NCI-H69 (cell line): ENCODE results near the gene ABCA12.

Experiments used
- DNase-seq: peaks from one replicate; lab custom pipeline; 2025; lab: John Stamatoyannopoulos, UW

ABCA12 gene

GRCh38 chr2:215032153-215032552, 106.3 kb downstream of the ABCA12 start:
- DNase-seq = peak; percentile 7

- DNase-seq = peak; percentile 0
Measured at GRCh38 chr2:215031321-215031720, 107.1 kb downstream of the ABCA12 start.

DNA sequence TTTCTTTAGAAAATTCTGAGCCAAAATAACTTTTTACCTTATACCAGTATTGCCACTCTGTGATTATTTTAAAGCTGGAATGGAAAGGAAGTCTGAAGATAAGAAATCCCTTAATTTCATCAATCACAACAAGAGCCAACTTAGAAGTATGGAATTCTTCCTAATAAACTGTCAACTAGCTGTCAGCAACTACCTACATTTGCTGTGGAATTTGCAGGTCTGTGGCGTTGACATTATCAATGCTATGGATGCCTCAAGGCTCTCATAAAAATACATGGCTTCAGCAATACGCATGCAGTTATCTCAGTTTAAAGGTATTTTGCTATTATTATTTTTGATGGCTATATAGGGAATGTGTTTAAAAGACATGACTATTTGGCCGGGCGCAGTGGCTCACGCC, 108.5 kb downstream of the ABCA12 start:
- no peak for DNase-seq

DNA sequence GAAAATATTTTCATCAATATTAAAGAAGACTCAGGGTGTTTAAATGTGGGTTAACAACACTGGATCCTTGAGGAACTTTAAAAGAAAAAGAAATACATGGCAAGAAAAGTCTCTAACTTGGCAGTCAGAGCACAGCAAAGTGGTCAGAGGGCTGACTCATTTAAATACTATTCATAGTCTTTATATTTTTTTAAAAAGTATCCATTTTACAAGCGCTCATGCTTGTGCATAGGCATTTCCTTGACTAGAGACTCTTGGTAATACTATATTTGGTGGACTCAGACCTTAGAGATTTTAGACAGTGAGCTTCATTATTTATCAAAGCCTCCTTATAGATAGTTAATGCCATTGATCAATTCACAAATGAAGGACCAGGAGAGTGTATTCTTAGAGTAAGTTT, 110.2 kb downstream of the ABCA12 start:
- no peak for DNase-seq

DNA sequence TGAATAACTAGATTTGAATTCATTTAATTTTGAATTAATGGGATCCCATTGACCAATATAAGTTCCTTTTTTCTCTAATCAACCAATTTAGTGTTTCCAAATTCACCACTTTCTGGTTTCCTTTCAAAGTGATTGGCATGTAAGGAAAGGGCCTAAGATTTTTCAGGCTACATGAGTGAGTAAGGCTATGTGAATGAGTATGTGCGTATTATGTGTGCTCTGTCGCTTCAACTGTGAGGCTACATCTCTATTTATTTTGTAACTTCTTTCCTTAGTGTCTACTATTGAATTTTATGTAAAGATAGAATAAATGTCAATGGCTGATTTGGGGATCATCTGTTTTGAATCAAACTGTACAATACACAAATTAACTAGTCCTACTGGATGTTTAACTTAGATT, 110.6 kb downstream of the ABCA12 start:
- DNase-seq = no peak

DNA sequence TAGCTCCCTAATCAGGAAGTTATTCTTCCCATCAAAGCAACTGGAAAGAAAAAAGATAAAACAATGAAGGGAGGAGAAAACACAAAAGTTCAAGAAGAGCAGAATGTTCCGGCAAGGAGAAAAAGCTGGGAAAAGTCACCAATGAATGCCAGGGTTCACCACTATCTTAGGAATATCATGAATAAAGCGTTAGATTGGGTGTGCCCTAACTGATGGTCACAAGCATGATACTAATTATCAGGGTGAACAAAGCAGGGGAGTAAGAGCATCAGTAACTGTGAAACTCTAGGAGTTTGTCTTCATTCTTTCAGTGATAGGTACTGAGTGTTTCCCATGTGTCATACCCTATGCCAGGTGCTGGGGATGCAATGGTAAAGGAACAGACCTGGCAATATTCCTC, 115.5 kb downstream of the ABCA12 start:
- no peak for DNase-seq

DNA sequence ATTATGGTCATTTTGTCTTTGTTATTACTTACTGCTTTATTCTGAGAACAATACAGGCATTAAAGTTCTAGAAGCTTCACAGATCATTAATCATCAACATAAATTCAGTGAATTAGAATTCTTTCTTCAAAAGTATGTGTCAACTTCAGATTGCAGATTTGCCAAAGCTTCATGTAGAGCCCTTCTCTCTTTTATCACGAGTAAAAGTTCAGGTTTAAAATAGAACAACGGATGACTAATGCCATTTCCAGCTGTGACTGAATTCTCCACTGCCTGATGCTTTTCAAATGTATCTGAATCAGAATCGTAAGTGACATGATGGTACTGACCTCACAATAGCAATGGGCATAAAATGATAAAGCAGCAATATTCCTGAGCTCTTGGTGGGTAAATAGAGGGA, 116.0 kb downstream of the ABCA12 start:
- no peak for DNase-seq

DNA sequence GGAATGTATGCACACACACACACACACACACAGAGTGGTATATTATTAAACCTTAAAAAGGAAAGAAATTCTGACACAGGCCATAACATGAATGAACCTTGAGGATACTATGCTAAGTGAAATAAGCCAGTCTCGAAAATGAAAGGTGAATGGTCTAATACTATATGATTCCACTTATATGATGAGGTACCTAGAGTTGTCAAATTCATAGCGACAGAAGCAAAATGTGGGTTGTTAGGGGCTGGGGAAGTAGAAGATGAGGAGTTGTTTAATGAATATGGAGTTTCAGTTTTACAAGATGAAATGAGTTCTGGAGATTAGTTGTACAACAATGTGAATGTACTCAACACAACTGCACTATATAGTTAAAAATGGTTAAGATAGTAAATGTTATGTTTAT, 118.1 kb downstream of the ABCA12 start:
- DNase-seq = no peak

DNA sequence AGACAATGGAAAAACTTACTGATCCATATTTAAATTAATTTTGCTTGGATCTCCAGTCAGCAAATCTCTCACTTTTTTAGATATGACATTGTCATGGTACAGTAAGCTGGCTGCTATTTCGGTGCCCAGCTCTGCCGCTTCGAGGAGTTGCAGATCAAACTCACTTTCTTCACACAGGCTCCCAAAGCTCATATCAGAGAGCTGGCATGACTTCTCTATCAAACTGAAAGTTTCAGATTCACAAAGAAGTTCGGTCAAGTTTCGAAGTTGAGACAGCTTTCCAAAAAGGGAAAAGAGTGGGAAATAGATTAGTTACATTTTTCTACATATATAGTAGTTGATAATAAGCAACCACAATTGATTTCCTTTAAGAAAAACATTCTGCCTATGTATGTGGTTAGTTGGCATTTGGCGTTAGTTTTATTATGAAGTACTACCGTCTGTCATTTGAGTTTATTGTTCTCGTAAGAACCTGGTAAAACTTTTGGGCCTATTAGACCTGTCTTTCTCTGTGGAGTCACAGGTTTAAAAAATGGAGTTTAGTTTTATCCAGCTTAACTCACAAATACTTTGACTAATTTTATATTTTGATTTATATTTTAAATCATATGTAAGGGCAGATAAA, 118.8 kb downstream of the ABCA12 start:
- no peak for DNase-seq

DNA sequence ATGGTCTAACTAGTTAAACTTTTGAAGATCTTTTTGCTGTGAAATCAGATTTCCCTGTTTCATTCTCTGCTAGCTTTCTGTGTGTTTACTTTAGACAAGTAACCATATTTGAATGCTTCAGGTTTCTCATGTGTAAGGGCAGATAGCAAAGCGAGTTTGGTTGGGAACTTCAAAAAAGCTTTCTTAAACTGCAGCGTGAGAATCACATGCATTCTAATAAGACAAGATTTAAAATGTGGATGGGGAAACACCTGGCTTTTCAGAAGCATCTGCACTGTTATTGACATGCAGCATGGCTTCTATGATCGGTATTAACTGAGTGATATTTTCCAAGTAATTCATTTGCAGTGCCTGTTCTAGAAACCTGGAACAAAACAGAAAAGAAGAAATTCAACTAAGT, 119.3 kb downstream of the ABCA12 start:
- no peak for DNase-seq

DNA sequence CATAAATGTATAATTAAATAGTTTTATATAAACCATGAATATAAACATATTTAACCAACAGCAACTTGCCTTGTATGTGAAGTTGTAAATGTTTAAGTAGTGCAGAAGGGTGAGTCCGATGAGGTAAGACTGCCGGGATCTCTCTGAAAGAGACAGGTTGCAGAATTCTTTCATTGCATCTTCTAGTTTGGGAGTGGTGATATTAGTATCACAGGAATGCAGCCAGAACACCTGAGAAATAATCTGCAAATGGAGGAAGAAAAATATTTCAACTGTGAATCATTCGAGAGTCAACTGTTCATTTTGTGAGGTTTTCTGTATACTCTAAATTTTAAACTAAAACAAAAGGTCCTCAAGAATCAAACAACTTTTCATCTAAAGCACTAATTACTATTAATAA, 123.0 kb downstream of the ABCA12 start:
- DNase-seq = no peak

- no peak for DNase-seq
Measured at GRCh38 chr2:215010390-215010789, 128.0 kb downstream of the ABCA12 start.

- DNase-seq = peak; percentile 34
Measured at GRCh38 chr2:215003001-215003400, 135.4 kb downstream of the ABCA12 start.

DNA sequence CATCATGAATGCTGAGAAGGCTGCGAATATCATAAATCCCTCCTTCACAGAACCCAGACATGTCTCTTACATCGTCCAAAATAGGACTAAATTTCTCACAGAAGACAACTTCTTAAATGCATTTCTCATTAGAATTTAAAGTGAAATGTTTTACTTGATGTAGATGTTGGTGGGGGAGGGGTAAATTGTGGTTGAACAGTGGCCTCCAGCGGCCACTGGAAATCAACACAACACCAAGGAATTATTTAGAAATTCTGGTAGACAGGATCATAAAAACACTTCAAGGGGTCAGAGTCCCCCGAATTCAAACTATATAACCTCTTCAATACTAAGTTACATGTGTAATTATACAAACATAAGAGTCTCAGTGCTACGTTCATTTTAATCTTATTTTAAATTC, 135.9 kb downstream of the ABCA12 start:
- peak; percentile 60 for DNase-seq

DNA sequence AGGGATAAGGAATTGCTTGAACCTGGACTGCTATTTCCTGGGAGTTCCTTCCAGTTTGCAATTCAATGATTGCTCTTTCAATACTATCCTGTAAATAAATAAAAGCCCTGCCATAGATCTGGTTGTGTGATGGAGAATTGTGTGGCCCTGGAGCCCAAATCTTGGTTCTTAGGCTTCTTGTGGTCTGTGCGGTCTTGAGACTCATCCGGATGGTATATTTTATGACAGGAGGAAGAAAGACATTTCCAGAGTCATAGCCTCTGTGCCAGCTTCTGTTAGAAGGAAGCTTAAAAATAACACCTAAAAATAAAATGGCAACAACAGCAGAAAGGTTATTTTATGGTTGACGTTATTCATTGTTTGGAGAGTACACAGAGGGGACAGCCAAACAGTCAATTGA, 137.7 kb downstream of the ABCA12 start:
- DNase-seq = no peak

DNA sequence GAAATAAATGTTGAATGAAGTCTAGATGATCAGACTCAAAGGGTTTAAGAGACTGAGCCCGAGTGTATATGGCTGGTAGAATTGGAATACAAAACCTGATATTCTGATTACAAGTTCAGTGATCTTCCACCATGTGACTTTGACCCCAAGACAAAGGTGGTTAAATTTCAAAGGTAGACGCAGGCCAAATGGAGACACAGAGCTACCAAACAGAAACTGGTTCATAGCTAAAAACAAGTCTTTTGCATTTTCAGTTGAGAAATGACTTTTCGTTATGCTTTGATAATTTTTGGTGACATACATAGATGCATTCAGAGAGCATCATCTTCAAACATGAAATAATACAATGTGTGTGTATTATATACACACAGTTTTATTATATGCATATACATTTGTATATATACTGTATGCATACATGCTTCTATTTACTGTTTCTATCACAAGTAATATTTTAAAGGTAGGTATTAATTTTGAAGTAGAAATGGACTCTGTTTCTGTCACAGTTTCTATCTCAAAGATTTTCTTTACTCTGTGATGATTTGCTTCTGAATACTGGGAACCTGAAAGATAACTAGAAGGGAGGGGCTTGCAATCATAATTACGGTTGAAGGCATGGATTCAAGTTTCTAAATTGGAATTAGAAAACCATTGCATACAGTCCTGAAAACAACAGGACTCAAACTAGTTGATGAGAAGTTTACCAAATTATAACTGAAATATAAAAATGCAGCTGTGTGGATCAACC, 142.3 kb downstream of the ABCA12 start:
- DNase-seq = no peak

DNA sequence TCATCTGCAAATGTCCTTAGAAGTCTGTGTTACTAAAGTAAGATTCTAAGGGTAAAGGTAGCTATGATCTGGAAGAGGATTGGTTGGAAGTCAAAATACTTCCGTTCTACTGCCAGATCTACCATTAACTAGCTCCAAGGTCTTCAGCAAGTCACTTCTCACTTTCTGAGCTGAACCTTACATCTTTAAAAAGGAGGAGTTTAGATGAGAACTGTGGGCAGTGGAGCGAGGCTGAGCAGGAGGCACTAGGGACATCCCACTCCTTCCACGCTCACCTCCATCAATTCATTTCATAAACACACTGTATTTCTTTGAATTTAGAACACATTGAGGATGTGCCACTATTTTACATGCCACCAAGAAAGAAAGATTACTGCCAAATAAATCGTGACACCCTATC, 143.0 kb downstream of the ABCA12 start:
- no peak for DNase-seq

- no peak for DNase-seq
Measured at GRCh38 chr2:214992911-214993310, 145.5 kb downstream of the ABCA12 start.

DNA sequence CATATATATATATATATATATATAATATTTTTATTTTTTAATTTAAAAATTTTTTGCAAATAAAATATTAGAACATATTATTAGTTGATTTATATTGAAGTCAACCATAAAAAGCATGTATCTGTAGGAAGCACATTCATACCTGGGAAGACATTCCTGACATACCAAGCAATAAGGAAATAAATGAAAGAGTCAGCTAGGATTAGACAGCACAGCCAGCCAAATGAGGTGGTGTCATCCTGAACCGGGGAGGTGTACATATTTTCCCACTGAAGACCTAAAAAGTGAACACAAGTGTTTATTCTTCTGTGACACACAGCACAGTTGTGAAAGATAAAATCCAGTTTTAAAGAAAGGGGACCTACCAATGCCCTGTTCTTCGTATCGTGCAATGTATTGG, 149.2 kb downstream of the ABCA12 start:
- DNase-seq = no peak

GRCh38 chr2:214987261-214987660, 151.2 kb downstream of the ABCA12 start:
- peak; percentile 71 for DNase-seq

DNA sequence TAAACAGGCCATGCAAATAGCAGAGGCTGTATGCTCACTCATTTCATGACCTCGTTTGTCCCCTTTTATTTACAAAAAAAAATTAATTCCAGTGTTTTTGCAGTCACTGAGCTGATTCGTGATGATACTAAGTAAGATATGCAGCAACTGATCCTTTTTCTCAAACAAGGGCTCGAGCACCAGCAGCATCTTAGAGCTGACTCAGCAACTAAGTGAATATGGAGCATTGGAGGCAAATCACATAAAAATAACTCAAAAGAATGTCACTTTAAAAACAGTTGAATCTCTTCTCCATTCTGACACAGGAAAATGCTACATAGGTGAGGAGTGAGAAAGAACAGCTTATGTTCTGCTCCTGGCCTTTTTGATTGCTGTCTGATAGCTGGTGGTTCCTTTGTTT, 152.8 kb downstream of the ABCA12 start:
- no peak for DNase-seq

GRCh38 chr2:214966420-214966819, 172.0 kb downstream of the ABCA12 start:
- DNase-seq = no peak

GRCh38 chr2:214960677-214961076, 177.7 kb downstream of the ABCA12 start:
- DNase-seq = no peak

DNA sequence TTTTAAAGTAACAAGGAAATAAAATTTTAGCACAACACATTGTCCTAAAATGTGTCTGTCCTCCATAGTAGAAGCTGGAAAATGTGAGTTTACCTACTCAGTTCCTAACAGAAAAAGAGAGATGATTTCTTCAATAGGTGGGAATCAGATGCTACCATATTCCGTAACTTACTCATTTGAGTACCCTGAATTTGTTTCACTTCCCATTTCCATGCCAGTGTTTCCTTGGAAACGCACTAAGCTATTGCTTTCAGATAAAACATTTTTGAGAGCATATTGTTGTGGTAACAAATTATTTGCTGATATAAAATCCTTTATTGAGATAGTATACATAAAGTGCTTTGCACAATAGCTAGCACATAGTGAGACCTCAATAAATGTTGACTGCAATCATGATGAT, 191.5 kb downstream of the ABCA12 start:
- no peak for DNase-seq
